Measurements from ENCODE around the gene CHURC1. TPM values are rescaled to one million over a fixed set of nuclear protein-coding genes. Genes with fewer than 3 reads are reported as not detected.
A peak's percentile ranks its signal among the peaks of the same experiment; 100 is the strongest.

Gene CHURC1
- total RNA-seq, 2 experiments from 2014 or later, result 49.6 to 59.7 TPM

- H3K9me3 Mint-ChIP-seq, result no peaks in the 10 kb centered on the region
- H3K4me3 Mint-ChIP-seq, result no peak overlapping the region
- CTCF ChIA-PET, result interaction anchor here (1.4 kb wide), 1 partner anchor 144 kb away, joined by 3 read pairs; no protein-coding TSS in a partner anchor
Observed at GRCh38 chr14:64966976-64967375, 52.7 kb downstream of the CHURC1 start.

GRCh38 chr14:64968167-64968566, 53.9 kb downstream of the CHURC1 start:
- Mint-ChIP-seq H3K9me3 (no peaks in the 10 kb centered on the region), H3K27me3 (ENCODE audit: low read depth) (no peaks in the 10 kb centered on the region), H3K36me3 (ENCODE audit: low read depth) (no peaks in the 10 kb centered on the region), H3K4me3 (no peak overlapping the region), H3K27ac (no peak overlapping the region), H3K4me1 (ENCODE audit: low read depth) (peaks cover 10% of the 10 kb centered on the region)
- intact Hi-C loops (cut with micrococcal nuclease), result no loop called here
- CTCF ChIA-PET, result no interaction called here
- DNase-seq, result no peak

More at GRCh38 chr14:64966976-64967375, 52.7 kb downstream of the CHURC1 start:
- no peak overlapping the region for H3K27ac Mint-ChIP-seq
- peaks cover 2% of the 10 kb centered on the region for H3K36me3 Mint-ChIP-seq (ENCODE audit: low read depth)
- DNase-seq, result no peak
- peaks cover 7% of the 10 kb centered on the region for H3K4me1 Mint-ChIP-seq (ENCODE audit: low read depth)
- H3K27me3 Mint-ChIP-seq (ENCODE audit: low read depth), result no peaks in the 10 kb centered on the region
- intact Hi-C loops (cut with micrococcal nuclease), result no loop called here

GRCh38 chr14:64968651-64969050, 54.4 kb downstream of the CHURC1 start:
- Mint-ChIP-seq H3K36me3 (ENCODE audit: low read depth) (no peaks in the 10 kb centered on the region), H3K27me3 (ENCODE audit: low read depth) (no peaks in the 10 kb centered on the region), H3K9me3 (no peaks in the 10 kb centered on the region), H3K4me1 (ENCODE audit: low read depth) (peaks cover 10% of the 10 kb centered on the region), H3K4me3 (no peak overlapping the region), H3K27ac (no peak overlapping the region)
- intact Hi-C loops (cut with micrococcal nuclease), result no loop called here
- no peak for DNase-seq
- CTCF ChIA-PET, result no interaction called here

- intact Hi-C loops (cut with micrococcal nuclease), result no loop called here
- DNase-seq, result no peak
- CTCF ChIA-PET, result interaction anchor here (0.7 to 1.6 kb wide), 5 partner anchors 8 to 442 kb away, joined by 3 to 9 read pairs (median 3); no protein-coding TSS in a partner anchor
- Mint-ChIP-seq H3K36me3 (ENCODE audit: low read depth) (no peaks in the 10 kb centered on the region), H3K27ac (no peak overlapping the region), H3K27me3 (ENCODE audit: low read depth) (no peaks in the 10 kb centered on the region), H3K4me1 (ENCODE audit: low read depth) (peaks cover 10% of the 10 kb centered on the region), H3K4me3 (no peak overlapping the region), H3K9me3 (no peaks in the 10 kb centered on the region)
Observed at GRCh38 chr14:64970041-64970440, 55.8 kb downstream of the CHURC1 start.

- H3K4me3 Mint-ChIP-seq, result peak overlapping the region; percentile 67
- CTCF ChIA-PET, result interaction anchor here (0.8 to 1.6 kb wide), 4 partner anchors 9 to 441 kb away, joined by 3 to 9 read pairs (median 3); no protein-coding TSS in a partner anchor
- peaks cover 10% of the 10 kb centered on the region for H3K4me1 Mint-ChIP-seq (ENCODE audit: low read depth)
- H3K36me3 Mint-ChIP-seq (ENCODE audit: low read depth), result no peaks in the 10 kb centered on the region
- no peaks in the 10 kb centered on the region for H3K27me3 Mint-ChIP-seq (ENCODE audit: low read depth)
- intact Hi-C loops (cut with micrococcal nuclease), result no loop called here
- no peak for DNase-seq
- no peaks in the 10 kb centered on the region for H3K9me3 Mint-ChIP-seq
- H3K27ac Mint-ChIP-seq, result no peak overlapping the region
Observed at GRCh38 chr14:64970776-64971477, 56.7 kb downstream of the CHURC1 start.

GRCh38 chr14:64971491-64971942, 57.3 kb downstream of the CHURC1 start:
- Mint-ChIP-seq H3K36me3 (ENCODE audit: low read depth) (no peaks in the 10 kb centered on the region), H3K4me3 (peak overlapping the region; percentile 67), H3K27me3 (ENCODE audit: low read depth) (no peaks in the 10 kb centered on the region), H3K9me3 (no peaks in the 10 kb centered on the region), H3K4me1 (ENCODE audit: low read depth) (peaks cover 10% of the 10 kb centered on the region), H3K27ac (no peak overlapping the region)
- intact Hi-C loops (cut with micrococcal nuclease), result no loop called here
- CTCF ChIA-PET, result interaction anchor here (1.0 to 1.6 kb wide), 2 partner anchors 10 to 82 kb away, joined by 3 to 9 read pairs; no protein-coding TSS in a partner anchor
- no peak for DNase-seq

- Mint-ChIP-seq H3K9me3 (no peaks in the 10 kb centered on the region), H3K4me3 (peak within 1 kb of the TSS; percentile 75), H3K4me1 (ENCODE audit: low read depth) (peaks cover 10% of the 10 kb centered on the region), H3K27ac (no peak within 1 kb of the TSS), H3K36me3 (ENCODE audit: low read depth) (no peaks in the 10 kb centered on the region), H3K27me3 (ENCODE audit: low read depth) (no peaks in the 10 kb centered on the region)
- CTCF ChIA-PET, result no interaction called here
- intact Hi-C loops (cut with micrococcal nuclease), result loop anchor here (1.0 to 2.0 kb wide), 2 partner anchors 43 to 58 kb away; partner anchors contain the start of gene CHURC1
- peak; percentile 33 for DNase-seq
Observed at GRCh38 chr14:64971943-64972791, 57.9 kb downstream of the CHURC1 start, which contains the start of gene RAB15. RAB15 (minus strand) TSS chr14:64972336; CDS start chr14:64972076, 260 bp downstream.

GRCh38 chr14:64973026-64973442, 58.8 kb downstream of the CHURC1 start:
- CTCF ChIA-PET, result no interaction called here
- Mint-ChIP-seq H3K27ac (no peak overlapping the region), H3K4me3 (peak overlapping the region; percentile 75), H3K36me3 (ENCODE audit: low read depth) (no peaks in the 10 kb centered on the region), H3K27me3 (ENCODE audit: low read depth) (no peaks in the 10 kb centered on the region), H3K9me3 (no peaks in the 10 kb centered on the region), H3K4me1 (ENCODE audit: low read depth) (peaks cover 10% of the 10 kb centered on the region)
- intact Hi-C loops (cut with micrococcal nuclease), result loop anchor here (2.0 kb wide), 1 partner anchor 44 kb away; no protein-coding TSS in a partner anchor
- no peak for DNase-seq

GRCh38 chr14:64973826-64974225, 59.6 kb downstream of the CHURC1 start:
- Mint-ChIP-seq H3K4me1 (ENCODE audit: low read depth) (peaks cover 10% of the 10 kb centered on the region), H3K9me3 (no peaks in the 10 kb centered on the region), H3K27me3 (ENCODE audit: low read depth) (no peaks in the 10 kb centered on the region), H3K4me3 (no peak overlapping the region), H3K27ac (no peak overlapping the region), H3K36me3 (ENCODE audit: low read depth) (no peaks in the 10 kb centered on the region)
- no peak for DNase-seq
- intact Hi-C loops (cut with micrococcal nuclease), result loop anchor here (2.0 kb wide), 1 partner anchor 45 kb away; no protein-coding TSS in a partner anchor
- CTCF ChIA-PET, result interaction anchor here (0.6 to 1.5 kb wide), 3 partner anchors 10 to 153 kb away, joined by 3 to 5 read pairs (median 3); no protein-coding TSS in a partner anchor

- Mint-ChIP-seq H3K27ac (no peak overlapping the region), H3K9me3 (no peaks in the 10 kb centered on the region)
Observed at GRCh38 chr14:64974563-64974962, 60.3 kb downstream of the CHURC1 start.

GRCh38 chr14:64979336-64980074, 65.2 kb downstream of the CHURC1 start:
- H3K27ac Mint-ChIP-seq, result no peak overlapping the region
- CTCF ChIA-PET, result interaction anchor here (0.7 kb wide), 1 partner anchor 147 kb away, joined by 4 read pairs; no protein-coding TSS in a partner anchor
- intact Hi-C loops (cut with micrococcal nuclease), result loop anchor here (5.0 to 10.0 kb wide), 3 partner anchors 87 to 435 kb away; partner anchors contain the start of genes HSPA2 and PPP1R36
- no peaks in the 10 kb centered on the region for H3K36me3 Mint-ChIP-seq (ENCODE audit: low read depth)
- H3K27me3 Mint-ChIP-seq (ENCODE audit: low read depth), result no peaks in the 10 kb centered on the region
- H3K4me3 Mint-ChIP-seq, result no peak overlapping the region
- no peak for DNase-seq
- no peaks in the 10 kb centered on the region for H3K9me3 Mint-ChIP-seq
- H3K4me1 Mint-ChIP-seq (ENCODE audit: low read depth), result peaks cover 5% of the 10 kb centered on the region

More at GRCh38 chr14:64974563-64974962, 60.3 kb downstream of the CHURC1 start:
- Mint-ChIP-seq H3K4me1 (ENCODE audit: low read depth) (peaks cover 10% of the 10 kb centered on the region), H3K27me3 (ENCODE audit: low read depth) (no peaks in the 10 kb centered on the region), H3K4me3 (no peak overlapping the region), H3K36me3 (ENCODE audit: low read depth) (no peaks in the 10 kb centered on the region)
- CTCF ChIA-PET, result interaction anchor here (1.5 kb wide), 1 partner anchor 9 kb away, joined by 3 read pairs; no protein-coding TSS in a partner anchor
- intact Hi-C loops (cut with micrococcal nuclease), result no loop called here
- no peak for DNase-seq
